NCI-H1930 (cell line): Measurements from ENCODE around the gene GIMAP8.

Experiments
- DNase-seq, 2 experiments: peaks; one replicate each; lab custom pipeline; 2025; lab: John Stamatoyannopoulos, UW

Gene GIMAP8

GRCh38 chr7:150450491-150451001 is at the start of gene GIMAP8:
Gene GIMAP8, plus strand, starts transcription at chr7:150450630. Its CDS starts 16,069 bp downstream, at chr7:150466699.
- no peak for DNase-seq

- no peak for DNase-seq
Measured at GRCh38 chr7:150400788-150401423, 49.5 kb upstream of the GIMAP8 start.

DNA sequence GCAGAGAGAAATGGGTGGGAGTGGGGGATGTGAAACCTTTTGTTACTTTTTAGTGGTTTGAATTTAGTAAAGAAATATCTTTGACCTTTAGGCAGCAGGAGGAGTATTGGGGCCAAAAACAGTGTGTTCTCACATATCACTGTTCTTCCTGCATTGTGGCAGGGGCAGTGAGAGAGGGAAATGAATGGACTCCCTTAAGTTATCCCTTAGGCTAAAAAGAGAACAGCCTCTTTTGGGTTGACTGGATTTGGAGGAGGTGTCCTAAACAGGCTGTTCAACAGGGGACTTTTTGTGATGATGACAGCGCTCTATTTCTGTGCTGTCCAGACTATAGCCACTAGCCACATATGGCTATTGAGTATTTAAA is 49.0 kb upstream of the GIMAP8 start:
- DNase-seq, result no peak

- no peak for DNase-seq
Measured at GRCh38 chr7:150401861-150402631, 48.4 kb upstream of the GIMAP8 start.

- DNase-seq, result no peak
Measured at GRCh38 chr7:150402671-150403321, 47.6 kb upstream of the GIMAP8 start.

GRCh38 chr7:150403376-150404171 is 46.9 kb upstream of the GIMAP8 start:
- DNase-seq, result no peak

- no peak for DNase-seq
Measured at GRCh38 chr7:150404172-150404804, 46.1 kb upstream of the GIMAP8 start.

GRCh38 chr7:150404805-150405583 is 45.4 kb upstream of the GIMAP8 start:
- DNase-seq, result peak; percentile 77 to 91

GRCh38 chr7:150405584-150406311 is 44.7 kb upstream of the GIMAP8 start:
- peak in 1 of 2 experiments; percentile 58 for DNase-seq

DNA sequence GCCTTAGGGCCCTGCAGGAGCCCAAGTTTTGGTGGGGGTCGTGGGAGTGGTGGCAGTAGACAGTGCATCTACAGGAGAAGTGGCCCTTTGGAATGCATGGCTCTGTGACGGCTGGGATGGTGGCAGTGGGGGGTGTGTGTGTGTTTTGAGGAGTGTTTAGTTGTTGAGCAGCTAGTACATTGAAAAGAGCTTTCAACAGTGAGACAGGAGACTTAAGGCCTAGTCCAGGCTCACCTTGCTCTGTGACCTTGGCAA is 44.2 kb upstream of the GIMAP8 start:
- DNase-seq, result no peak

- no peak for DNase-seq
Measured at GRCh38 chr7:150406567-150407421, 43.6 kb upstream of the GIMAP8 start.

- no peak for DNase-seq
Measured at GRCh38 chr7:150407588-150408392, 42.6 kb upstream of the GIMAP8 start.

DNA sequence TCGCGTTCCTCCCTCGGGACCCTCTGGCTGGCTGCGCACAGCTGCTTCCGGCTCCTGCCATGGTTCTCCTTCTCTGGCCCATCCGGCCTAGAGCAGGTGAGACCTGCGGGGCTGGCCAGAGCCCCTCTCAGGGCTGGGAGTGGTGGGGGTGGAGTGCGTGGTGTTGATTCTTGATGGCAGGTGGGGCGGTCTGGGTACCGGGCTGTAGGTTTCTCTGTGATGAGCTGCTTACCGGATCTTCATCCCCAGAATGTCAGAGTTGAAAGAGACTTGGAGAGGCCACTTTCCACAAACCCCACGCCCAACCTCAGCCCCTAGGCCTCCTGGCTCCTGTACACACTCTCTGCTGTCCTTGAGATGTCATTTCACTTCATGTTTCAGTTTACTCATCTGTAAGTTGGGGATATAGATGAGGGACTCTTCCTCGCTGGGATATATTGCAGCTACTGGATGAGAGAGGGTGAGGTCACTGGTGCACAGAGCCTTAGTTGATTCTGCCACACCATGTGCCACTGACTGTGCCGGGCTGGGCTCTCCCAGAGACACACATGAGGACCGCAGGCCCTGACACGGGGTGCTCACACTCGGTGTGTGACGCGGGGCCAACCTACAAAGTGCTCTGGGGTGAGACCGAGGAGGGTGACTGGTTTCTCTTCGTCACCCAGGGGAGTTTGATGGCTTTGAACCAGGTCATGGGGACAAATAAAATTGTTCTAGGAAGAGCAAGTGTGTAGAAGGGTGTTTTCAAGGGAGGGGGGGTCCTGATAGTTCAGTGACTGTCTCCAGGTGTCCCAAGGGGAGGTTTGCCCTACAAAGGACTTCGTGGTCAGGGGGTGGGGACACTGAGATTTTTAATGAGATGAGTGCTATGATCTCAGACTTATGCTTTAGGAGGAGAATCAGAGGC is 41.8 kb upstream of the GIMAP8 start:
- no peak for DNase-seq

- no peak for DNase-seq
Measured at GRCh38 chr7:150409300-150410030, 41.0 kb upstream of the GIMAP8 start.

DNA sequence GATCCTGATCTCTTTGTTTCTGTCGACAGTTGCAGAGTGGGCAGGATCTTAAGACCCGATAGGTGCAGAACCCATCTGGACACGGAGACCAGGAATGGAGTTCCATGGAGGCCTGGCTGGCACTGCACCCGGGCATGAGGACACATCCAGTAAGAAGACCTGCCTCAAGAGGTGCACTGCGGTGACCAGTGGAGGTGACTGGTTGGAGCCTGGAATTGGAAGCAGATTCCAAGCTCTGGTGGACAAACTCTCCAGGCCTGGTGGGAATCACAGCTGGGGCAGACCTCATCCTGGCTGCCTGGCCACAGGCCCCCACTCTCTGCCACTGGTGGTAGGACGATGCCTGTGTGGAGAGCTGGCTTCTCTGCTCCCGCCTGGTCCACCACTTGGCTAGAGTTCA is 40.3 kb upstream of the GIMAP8 start:
- DNase-seq, result no peak

- DNase-seq, result no peak
Measured at GRCh38 chr7:150410680-150411346, 39.6 kb upstream of the GIMAP8 start.
